Endothelial cell of umbilical vein (primary cell): ENCODE measurements around the gene GATAD1.

Source experiments
- CTCF ChIP-seq, 2 donors: IDR thresholded peaks; 1 replicate in 1 of 2; 2 replicates in 1 of 2; pipeline ENCODE4 v1.5.1; 2011; ENCODE audit warnings: low read length in 2 of 2, mild to moderate bottlenecking in 2 of 2, moderate library complexity in 2 of 2, control low read depth in 1 of 2, inconsistent platforms in 1 of 2, low read depth in 1 of 2; ENCODE audit not compliant: insufficient read depth in 1 of 2; ENCODE audit errors: extremely low read depth in 1 of 2
- EZH2 ChIP-seq: IDR thresholded peaks from 2 replicates; pipeline ENCODE4 v1.6.1; 2012; ENCODE audit warnings: borderline replicate concordance, low read depth, mild to moderate bottlenecking, moderate library complexity, low read length, inconsistent platforms; ENCODE audit not compliant: severe bottlenecking
- MAX ChIP-seq: IDR thresholded peaks from 2 replicates; pipeline ENCODE4 v1.6.1; 2011; ENCODE audit not compliant: insufficient read depth, insufficient read length

- no peak for TF ChIP-seq MAX
- TF ChIP-seq EZH2, result no peak
- TF ChIP-seq CTCF (IDR thresholded peaks at IDR 0.05; ENCODE audit: extremely low read depth in 1 of 2, insufficient read depth in 1 of 2, low read depth in 1 of 2, low read length in 2 of 2), result no peak
These were observed 42.4 kb downstream of the GATAD1 start for GRCh38 chr7:92489634-92490033.
